ENCODE measurements around the gene OCA2.

OCA2 gene

DNA sequence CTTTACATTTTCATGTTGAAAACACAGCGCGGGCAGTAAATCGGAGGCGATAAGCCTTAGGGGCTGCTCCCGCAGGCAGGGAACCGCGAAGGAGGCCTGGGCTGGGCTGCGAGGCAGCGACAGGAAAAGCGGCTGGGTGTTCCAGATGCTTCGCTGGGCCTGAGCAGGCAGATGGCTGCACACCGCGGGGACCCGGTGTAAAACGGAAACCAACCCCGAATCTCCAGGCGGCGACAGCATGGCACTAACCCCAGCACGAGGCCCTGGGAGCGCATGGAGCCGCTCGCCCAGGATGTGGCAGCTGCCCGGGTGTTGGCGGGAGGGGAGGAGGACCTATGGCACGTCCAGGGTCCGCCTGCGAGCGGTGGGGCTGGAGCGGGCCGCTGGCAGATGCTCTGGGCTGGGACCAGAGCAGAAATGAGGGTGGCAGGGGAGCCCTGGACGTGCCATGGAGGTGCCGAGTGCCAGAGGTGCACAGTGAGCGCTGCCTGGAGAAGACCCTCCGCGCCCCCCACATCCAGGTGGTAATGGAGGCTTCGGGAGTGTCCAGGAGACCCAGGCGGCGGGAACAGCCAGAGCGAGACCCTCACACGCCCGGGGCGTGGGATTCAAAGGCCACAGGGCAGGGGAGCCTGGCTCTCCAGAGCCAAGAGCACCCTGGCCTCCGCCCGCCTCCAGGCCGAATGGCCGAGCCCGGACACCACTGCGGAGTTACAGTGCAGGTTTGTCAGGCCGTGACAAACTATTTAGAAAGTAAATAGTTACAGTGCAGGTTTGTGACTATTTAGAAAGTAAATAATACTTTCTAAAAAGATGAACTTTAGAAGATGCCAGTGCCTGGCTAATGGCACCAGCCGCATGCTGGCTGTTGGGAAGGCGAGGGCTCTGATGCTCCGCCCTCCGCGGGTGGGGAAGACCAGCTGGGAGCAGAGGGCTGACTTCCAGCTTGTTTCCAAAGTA is 293.6 kb downstream of the OCA2 start:
- no peaks in the 10 kb centered on the region for H3K36me3 ChIP-seq (ENCODE audit: insufficient read depth, insufficient read length, low read length)
- no peak for DNase-seq (ENCODE audit: low read depth, low spot score)
- no peak overlapping the region for H3K4me3 ChIP-seq (ENCODE audit: insufficient read length, low read depth)
- H3K9ac ChIP-seq (ENCODE audit: insufficient read length, low read depth), result no peak overlapping the region
- no peaks in the 10 kb centered on the region for H3K27me3 ChIP-seq (ENCODE audit: insufficient read depth, insufficient read length)
- no peaks in the 10 kb centered on the region for H3K4me1 ChIP-seq (ENCODE audit: insufficient read depth, insufficient read length)
- no peak for TF ChIP-seq YY1 (IDR thresholded peaks at IDR 0.05; ENCODE audit: insufficient read depth, insufficient read length)
- TF ChIP-seq SUZ12 (IDR thresholded peaks at IDR 0.05; ENCODE audit: extremely low read depth, insufficient read depth, insufficient read length), result no peak
- TF ChIP-seq ZNF274 (IDR thresholded peaks at IDR 0.05; ENCODE audit: low read depth, low read length), result no peak
- H3K9me3 ChIP-seq (ENCODE audit: insufficient read depth, low read length), result no peaks in the 10 kb centered on the region

DNA sequence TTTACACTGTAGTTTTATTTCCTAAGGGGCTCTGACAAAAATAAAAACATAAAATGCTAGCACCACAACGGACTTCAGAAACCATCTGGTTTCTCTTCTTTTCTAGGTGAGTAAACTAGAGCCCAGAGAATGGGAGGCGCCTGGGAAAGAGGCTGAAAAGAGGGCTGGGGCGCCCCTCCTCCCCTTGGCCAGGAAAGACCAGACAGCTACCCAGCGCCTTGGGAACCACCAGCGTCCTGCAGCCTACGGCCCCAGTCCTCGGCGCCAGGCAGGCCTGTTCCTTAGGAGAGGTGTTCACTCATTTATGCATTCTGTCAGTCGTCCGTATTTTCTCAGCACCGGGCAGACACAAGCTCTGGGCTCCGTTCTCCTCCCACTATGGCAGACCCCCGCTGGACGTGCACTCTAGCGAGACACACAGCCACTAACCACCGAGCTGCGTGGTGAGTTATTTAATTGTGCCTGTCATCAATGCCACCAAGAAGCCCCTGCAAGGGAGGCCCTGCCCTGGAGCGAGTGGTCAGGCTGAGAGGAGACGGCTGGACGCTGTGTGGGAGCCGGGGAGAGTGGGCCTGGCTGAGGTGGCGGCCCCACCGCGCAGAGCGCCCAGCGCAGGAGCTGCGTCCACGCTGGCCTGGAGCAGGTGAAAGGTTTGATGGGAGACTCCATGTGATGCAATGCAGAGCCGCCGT is 294.4 kb downstream of the OCA2 start:
- no peak for DNase-seq (ENCODE audit: low read depth, low spot score)
- Histone ChIP-seq H3K36me3 (ENCODE audit: insufficient read depth, insufficient read length, low read length) (no peaks in the 10 kb centered on the region), H3K9me3 (ENCODE audit: insufficient read depth, low read length) (no peaks in the 10 kb centered on the region), H3K4me1 (ENCODE audit: insufficient read depth, insufficient read length) (no peaks in the 10 kb centered on the region), H3K4me3 (ENCODE audit: insufficient read length, low read depth) (no peak overlapping the region), H3K9ac (ENCODE audit: insufficient read length, low read depth) (no peak overlapping the region), H3K27me3 (ENCODE audit: insufficient read depth, insufficient read length) (no peaks in the 10 kb centered on the region)
- TF ChIP-seq YY1 (IDR thresholded peaks at IDR 0.05; ENCODE audit: insufficient read depth, insufficient read length) (no peak), ZNF274 (IDR thresholded peaks at IDR 0.05; ENCODE audit: low read depth, low read length) (no peak), SUZ12 (IDR thresholded peaks at IDR 0.05; ENCODE audit: extremely low read depth, insufficient read depth, insufficient read length) (no peak)

DNA sequence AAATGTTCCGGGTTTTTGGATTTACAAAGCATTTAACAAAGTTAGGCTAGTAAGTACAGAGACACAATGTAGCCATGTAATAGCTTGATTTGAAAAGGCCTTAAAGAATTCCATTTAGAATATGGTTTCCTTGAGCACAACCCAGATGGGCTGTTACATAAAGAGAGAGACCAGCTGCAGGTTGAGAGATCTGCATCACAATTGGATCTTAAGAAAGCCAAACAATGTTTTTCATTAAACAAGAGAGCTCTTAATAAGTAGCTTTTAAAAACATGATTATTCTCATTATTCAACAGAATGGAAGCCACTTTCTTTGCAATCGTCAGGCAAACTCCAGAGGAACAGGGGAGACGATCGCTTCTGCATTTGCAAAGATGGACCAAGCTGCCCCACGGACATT is 300.3 kb downstream of the OCA2 start:
- Histone ChIP-seq H3K4me1 (ENCODE audit: insufficient read depth, insufficient read length) (no peaks in the 10 kb centered on the region), H3K9ac (ENCODE audit: insufficient read length, low read depth) (no peak overlapping the region), H3K9me3 (ENCODE audit: insufficient read depth, low read length) (no peaks in the 10 kb centered on the region), H3K36me3 (ENCODE audit: insufficient read depth, insufficient read length, low read length) (no peaks in the 10 kb centered on the region), H3K4me3 (ENCODE audit: insufficient read length, low read depth) (no peak overlapping the region), H3K27me3 (ENCODE audit: insufficient read depth, insufficient read length) (no peaks in the 10 kb centered on the region)
- TF ChIP-seq ZNF274 (IDR thresholded peaks at IDR 0.05; ENCODE audit: low read depth, low read length) (no peak), SUZ12 (IDR thresholded peaks at IDR 0.05; ENCODE audit: extremely low read depth, insufficient read depth, insufficient read length) (no peak), YY1 (IDR thresholded peaks at IDR 0.05; ENCODE audit: insufficient read depth, insufficient read length) (no peak)
- DNase-seq (ENCODE audit: low read depth, low spot score), result no peak

GRCh38 chr15:27797765-27798164 is 301.4 kb downstream of the OCA2 start:
- Histone ChIP-seq H3K9ac (ENCODE audit: insufficient read length, low read depth) (no peak overlapping the region), H3K4me3 (ENCODE audit: insufficient read length, low read depth) (no peak overlapping the region), H3K9me3 (ENCODE audit: insufficient read depth, low read length) (no peaks in the 10 kb centered on the region), H3K27me3 (ENCODE audit: insufficient read depth, insufficient read length) (no peaks in the 10 kb centered on the region), H3K36me3 (ENCODE audit: insufficient read depth, insufficient read length, low read length) (no peaks in the 10 kb centered on the region), H3K4me1 (ENCODE audit: insufficient read depth, insufficient read length) (no peaks in the 10 kb centered on the region)
- no peak for DNase-seq (ENCODE audit: low read depth, low spot score)
- no peak for TF ChIP-seq ZNF274 (IDR thresholded peaks at IDR 0.05; ENCODE audit: low read depth, low read length)
- TF ChIP-seq YY1 (IDR thresholded peaks at IDR 0.05; ENCODE audit: insufficient read depth, insufficient read length), result no peak
- TF ChIP-seq SUZ12 (IDR thresholded peaks at IDR 0.05; ENCODE audit: extremely low read depth, insufficient read depth, insufficient read length), result no peak

DNA sequence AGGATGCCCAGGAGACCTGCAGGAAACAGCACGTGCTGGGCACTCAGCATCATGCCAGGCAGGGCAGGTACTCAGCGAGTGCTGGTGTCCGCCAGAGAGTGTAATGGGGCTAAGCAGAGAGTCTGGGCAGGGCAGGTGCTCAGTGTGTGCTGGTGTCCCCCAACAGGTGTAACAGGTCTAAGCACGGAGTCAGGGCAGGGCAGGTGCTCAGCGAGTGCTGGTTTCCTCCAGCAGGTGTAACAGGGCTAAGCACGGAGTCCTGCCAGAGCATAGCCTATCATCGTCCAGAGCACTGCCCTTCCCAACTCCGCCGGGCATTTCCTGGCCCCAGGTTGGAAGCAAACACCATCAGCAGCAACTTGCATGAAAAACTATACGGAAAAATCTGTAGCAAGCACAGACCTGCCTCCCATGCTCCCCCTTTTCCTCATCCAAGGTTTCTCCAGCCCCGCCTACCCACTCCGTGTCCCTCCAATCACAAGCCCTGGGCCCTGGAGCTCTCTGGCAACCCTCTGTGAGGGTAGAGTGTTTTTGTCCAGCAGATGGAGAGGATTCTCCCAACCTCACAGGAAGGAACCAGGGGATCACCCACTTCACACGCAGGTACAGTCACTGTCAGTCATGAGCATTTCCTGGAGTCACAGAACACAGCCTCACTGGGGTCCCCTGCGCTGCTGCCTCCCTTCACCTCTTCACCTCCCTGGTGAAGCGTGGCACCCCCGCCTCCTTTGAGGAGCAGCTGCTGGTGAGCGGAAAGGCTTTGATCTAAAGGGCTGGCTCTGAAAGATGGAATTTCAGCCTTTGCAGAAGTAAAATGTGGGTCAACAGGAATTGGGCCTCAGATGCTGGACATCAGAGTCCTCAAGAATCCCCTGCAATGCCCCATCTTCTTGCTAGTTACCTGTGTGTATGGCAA is 302.5 kb downstream of the OCA2 start:
- no peak for DNase-seq (ENCODE audit: low read depth, low spot score)
- Histone ChIP-seq H3K9ac (ENCODE audit: insufficient read length, low read depth) (no peak overlapping the region), H3K4me1 (ENCODE audit: insufficient read depth, insufficient read length) (no peaks in the 10 kb centered on the region), H3K36me3 (ENCODE audit: insufficient read depth, insufficient read length, low read length) (no peaks in the 10 kb centered on the region), H3K27me3 (ENCODE audit: insufficient read depth, insufficient read length) (no peaks in the 10 kb centered on the region), H3K9me3 (ENCODE audit: insufficient read depth, low read length) (no peaks in the 10 kb centered on the region), H3K4me3 (ENCODE audit: insufficient read length, low read depth) (no peak overlapping the region)
- TF ChIP-seq YY1 (IDR thresholded peaks at IDR 0.05; ENCODE audit: insufficient read depth, insufficient read length), result no peak
- no peak for TF ChIP-seq SUZ12 (IDR thresholded peaks at IDR 0.05; ENCODE audit: extremely low read depth, insufficient read depth, insufficient read length)
- TF ChIP-seq ZNF274 (IDR thresholded peaks at IDR 0.05; ENCODE audit: low read depth, low read length), result no peak

DNA sequence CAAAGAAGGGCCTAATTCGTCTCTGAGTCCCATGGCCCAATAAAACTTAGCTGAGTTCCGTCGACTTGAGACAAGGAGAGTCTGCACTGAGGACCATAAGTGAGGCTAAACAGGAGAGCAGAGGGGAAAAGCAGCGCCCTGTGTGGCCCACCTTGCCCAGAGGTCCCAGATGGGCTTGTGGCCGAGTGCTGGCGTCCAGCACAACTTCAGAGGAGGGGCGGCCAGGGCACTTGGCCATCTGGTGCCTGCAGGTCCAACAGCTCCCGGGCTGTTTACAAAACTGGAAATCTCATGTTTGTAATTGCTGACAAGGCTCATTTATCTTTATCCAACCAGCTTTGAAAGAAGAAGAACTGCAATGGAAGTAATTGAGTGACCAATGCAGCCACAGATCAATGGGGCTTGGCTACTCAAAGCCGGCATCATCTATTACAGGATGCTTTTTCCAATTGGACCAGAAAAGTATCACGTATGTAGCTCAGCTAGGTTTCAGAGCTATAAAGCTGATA is 306.3 kb downstream of the OCA2 start:
- TF ChIP-seq SUZ12 (IDR thresholded peaks at IDR 0.05; ENCODE audit: extremely low read depth, insufficient read depth, insufficient read length), result no peak
- no peak for TF ChIP-seq YY1 (IDR thresholded peaks at IDR 0.05; ENCODE audit: insufficient read depth, insufficient read length)
- TF ChIP-seq ZNF274 (IDR thresholded peaks at IDR 0.05; ENCODE audit: low read depth, low read length), result no peak
- H3K4me3 ChIP-seq (ENCODE audit: insufficient read length, low read depth), result no peak overlapping the region
- no peak for DNase-seq (ENCODE audit: low read depth, low spot score)
- no peaks in the 10 kb centered on the region for H3K27me3 ChIP-seq (ENCODE audit: insufficient read depth, insufficient read length)
- H3K36me3 ChIP-seq (ENCODE audit: insufficient read depth, insufficient read length, low read length), result no peaks in the 10 kb centered on the region
- H3K9me3 ChIP-seq (ENCODE audit: insufficient read depth, low read length), result no peaks in the 10 kb centered on the region
- H3K9ac ChIP-seq (ENCODE audit: insufficient read length, low read depth), result no peak overlapping the region
- no peaks in the 10 kb centered on the region for H3K4me1 ChIP-seq (ENCODE audit: insufficient read depth, insufficient read length)

Measured in NT2/D1 (cell line).